GM19397 (cell line): ENCODE measurements around the gene FBN3.
"Not testable (repeated sequence)": the region's sequence is repeated elsewhere in the genome, so short reads cannot be mapped to it uniquely, and the experiment has no call there.

ENCODE experiments used
- ATAC-seq: cut with Tn5 transposase; IDR thresholded peaks from one replicate; pipeline ENCODE4 v1.9.1; 2021; ENCODE audit warnings: mild to moderate bottlenecking, moderate library complexity; ENCODE audit not compliant: unreplicated experiment

The FBN3 gene

DNA sequence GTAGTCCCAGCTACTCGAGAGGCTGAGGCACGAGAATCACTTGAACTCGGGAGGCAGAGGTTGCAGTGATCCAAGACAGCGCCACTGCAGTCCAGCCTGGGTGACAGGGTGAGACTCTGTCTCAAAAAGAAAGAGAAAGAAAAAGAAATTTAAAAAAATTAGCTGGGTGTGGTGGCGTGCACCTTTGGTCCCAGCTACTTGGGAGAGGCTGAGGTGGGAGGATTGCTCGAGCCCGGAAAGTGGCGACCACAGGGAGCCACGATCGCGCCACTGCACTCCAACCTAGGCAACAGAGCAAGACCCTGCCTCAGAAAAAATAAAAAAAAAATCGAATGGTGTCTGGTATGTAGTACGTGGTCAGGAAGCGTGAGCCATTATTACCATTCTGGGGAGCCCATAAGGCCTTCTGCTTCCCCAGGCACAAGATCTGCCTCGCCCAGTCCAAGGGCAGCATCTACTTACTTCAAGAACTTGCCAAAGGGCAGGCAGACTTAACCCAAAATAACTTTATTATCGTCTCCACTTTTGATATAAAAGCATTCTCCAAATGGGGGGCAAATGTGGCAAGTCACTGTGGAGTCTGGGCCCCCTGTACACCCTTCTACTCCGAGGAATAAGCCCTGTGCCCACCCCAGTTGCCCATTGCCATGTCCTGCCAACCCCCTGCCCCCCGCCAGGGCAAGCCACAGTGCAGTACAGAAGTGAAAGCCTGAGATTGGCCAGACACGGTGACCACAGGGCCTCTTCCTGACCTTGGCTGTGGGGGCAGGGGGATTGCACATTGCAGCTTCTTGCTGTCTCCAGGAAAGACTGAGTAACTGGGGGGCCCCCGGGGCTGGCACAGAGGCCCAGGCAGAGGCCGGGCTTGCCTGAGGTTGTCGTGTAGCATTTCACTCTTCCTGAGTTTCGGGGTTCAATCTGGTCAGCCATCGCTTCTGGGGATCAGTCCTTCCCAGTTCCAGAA lies 84.2 kb downstream of the FBN3 start:
- no peak for ATAC-seq

DNA sequence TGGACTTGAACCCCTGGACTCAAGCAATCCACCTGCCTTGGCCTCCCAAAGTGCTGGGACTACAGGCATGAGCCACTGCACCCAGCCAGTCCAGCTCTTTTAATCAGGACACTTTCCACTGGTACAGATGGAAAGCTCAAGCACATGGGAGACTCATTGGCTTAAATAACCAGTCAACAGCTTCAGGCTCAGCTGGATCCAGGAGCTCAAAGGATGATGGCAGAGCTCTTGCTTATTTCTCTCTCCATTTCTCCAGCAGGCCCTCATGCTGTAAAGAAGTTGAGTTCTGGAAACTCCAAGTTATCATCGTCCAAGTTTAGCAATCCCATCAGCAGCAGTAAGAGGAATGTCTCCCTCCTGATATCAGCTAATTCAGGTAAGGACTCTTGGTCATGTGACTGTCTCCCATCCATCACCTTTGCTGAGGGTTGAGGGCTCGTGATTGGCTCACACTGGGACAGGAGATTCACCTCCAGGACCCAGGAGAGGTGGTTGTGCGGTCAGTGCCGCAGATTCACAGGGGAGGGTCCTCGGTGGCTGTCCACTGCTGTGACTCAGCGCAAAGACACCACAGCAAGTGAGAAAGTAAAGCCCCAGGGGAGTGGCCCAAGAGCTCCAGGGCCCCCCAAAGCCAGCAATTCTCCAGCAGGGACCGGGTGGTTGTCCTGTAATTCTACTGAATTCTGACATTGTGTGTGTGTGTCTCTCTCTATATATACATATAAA lies 91.7 kb downstream of the FBN3 start:
- no peak for ATAC-seq

DNA sequence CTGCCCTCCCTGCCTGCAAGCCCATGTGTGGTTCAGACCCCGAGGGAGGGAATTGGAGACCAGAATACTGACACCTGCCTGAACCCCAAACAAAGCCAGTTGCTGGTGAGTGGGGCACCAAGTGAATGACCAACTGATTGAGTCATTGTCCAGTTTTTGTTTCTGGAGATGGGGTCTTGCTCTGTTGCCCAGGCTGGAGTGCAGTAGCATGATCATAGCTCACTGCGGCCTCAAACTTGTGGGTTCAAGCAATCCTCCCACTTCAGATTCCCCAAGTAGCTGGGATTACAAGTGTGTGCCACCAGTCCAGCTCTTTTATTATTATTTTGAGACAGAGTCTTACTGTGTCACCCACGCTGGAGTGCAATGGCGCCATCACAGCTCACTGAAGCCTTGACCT lies 92.9 kb downstream of the FBN3 start:
- ATAC-seq, result no peak

DNA sequence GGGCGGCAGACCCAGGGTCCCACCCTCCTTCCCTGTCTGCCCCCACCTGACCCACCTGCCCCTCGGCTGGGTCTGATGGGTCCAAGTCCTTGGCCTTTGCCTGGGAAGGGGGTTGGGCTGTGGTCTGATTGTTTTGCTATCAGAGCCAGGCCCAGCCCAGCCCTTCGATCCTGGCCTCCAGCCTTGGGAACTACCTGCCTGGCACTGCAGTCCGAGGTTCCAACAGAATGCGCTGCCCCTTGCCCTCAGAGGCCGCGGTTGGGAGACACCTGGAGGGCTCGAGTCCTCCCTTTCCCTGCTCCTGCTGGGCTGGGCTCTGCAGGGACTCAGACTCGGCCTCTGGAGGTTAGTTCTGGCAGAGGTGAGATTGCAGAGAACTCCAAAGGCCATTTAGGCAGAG lies 95.2 kb downstream of the FBN3 start:
- no peak for ATAC-seq

DNA sequence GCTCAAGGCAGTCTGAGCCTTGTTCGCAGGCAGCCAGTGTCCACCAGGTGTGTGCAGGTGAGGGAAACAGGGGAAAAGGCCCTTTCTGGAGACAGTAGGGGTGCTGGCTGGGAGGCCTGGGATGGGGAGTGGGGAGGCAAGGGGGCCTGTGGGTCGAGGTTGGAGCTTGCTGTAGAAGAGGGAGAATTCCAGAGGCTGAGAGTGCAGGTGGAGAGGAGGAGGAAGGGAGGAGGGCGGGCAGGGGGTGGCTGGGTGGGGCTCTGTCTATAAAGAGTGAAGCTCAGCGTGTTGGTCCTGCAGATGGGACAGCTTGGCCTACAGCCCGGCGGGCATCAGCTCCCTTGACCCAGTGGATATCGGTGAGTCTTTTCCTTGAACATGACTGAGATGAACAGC lies 96.9 kb downstream of the FBN3 start, which contains the start of gene CCL25:
TSS of gene CCL25 (plus strand) at position 297 of the 396 bp plus-strand sequence. CDS start 290 bp downstream, outside the sequence.
- ATAC-seq, result no peak

DNA sequence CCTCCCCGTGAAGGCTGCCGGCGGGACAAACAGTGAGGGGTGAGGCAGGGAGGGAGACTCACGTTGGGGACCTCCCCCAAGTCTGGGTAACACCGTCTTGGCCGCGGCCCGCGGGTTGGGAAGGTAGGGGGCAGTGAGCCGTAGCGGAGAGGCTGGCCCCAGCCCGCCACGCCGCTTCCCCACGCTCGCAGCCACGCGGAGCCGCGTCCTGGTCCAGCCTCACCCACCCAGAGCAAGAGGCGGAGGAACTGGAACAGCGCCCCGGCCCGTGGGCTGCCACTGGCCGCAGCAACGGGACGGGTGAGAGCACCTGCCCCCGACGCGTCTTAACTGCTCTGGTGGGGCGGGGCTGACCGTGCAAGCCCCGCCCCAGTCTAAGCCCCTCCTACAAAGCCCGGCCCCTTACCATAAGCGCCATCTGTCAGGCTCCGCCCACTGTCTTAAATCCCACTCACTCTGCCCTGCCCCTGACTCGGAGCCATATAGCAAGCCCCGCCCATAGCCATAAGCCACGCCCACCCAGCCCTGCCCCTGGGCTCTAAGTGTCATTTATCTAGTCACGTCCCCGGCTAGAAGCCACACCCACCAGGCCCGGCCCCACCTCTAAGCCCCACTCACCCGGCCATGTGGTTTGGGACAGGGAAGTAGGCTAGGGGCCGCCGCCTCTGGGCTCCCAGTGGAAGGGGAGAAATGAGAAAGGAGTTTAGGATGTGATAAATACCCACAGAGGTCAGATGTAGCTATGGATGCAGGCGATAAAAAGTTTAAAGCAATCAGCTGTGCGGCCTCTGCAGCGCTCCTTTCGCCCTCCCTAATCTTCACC lies 98.9 kb downstream of the FBN3 start:
- peak; percentile 68 for ATAC-seq

DNA sequence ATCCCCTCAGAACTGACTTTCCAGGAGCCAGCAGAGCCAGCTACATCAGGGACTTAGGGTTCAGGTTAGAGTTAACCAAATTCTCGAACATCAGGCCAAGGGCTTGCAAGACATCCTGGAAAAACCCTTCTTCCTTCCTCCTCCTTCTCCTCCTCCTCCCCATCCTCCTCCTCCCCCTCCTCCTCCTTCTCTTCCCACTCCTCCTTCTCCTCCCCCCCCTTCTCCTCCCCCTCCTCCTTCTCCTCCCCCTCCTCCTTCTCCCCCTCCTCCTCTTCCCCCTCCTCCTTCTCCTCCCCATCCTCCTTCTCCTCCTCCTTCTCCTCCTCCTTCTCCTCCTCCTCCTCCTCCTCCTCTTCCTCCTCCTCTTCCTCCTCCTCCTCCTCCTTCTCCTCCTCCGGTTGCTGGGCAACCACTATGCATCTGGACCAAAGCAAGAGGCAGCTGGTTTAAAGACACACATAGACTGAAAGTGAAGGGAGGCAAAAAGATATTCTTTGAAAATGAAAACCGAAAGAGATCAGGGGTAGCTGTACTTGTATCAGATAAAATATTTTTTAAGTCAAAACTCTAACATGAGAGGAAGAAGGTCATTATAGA lies 102.7 kb downstream of the FBN3 start:
- no peak for ATAC-seq

DNA sequence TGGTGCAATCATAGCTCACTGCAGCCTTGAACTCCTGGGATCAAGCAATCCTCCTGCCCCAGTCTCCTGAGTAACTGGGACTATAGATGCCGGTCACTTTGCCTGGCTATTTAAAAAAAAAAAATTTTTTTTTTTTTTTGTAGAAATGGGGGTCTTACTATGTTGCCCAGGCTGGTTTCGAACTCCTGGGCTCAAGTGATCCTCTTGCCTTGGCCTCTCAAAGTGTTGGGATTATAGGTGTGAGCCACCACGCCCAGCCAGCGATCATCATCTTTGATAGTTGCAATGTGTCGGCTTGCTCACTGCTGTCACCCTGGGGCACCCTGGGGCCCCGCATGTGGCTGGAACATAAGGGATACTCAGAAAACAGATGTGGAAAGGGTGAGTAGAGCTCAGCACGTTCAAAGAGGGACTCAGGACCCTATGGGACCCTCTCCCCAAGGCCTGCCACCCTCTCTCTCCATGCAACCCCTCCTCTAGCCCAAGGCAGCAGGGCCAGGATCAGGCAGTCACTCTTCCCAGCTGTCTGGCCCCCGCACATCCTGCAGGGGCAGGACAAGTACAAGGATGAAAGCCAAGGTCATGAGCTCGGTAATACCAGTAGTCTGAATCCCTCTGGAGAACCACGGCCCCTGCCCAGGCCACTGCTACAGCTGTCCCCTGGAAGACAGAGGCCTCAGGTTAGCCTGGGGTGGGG lies 103.4 kb downstream of the FBN3 start:
- ATAC-seq, result no peak

DNA sequence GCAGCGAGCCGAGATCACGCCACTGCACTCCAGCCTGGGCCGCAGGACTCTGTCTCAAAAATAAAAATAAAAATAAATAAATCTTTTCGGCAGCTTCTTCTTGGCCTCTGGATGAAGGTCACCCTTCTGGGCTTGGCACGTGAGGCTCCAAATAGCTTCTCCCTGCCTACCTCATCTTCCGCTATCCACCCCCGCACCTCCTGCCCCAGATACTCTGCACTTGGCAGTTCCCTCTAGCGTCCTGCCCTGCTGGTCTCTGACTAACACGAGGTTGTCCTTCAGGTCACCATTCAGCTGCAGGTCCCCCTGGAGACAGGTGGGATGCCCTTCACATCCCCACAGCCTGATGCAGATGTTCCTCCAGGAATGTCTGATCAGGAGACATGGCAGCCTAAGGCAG lies 105.4 kb downstream of the FBN3 start:
- ATAC-seq, result no peak

DNA sequence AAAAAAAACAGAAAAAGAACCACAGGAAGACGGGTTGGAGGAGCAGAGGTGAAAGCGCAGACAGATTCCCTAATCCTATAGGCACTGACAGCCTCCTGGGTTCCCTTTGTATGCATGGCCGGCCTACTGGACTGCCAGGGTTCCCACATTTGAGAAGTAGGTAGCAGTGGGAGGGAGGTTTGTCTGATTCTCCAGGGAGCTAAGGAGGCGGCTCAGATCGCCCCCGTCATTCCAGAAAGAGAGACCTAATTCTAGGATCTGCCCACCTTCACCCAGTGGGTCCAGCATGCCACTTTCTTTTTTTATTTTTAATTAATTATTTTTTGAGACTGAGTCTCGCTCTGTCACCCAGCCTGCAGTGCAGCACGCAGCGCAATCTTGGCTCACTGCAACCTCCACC lies 106.5 kb downstream of the FBN3 start:
- ATAC-seq, result no peak

DNA sequence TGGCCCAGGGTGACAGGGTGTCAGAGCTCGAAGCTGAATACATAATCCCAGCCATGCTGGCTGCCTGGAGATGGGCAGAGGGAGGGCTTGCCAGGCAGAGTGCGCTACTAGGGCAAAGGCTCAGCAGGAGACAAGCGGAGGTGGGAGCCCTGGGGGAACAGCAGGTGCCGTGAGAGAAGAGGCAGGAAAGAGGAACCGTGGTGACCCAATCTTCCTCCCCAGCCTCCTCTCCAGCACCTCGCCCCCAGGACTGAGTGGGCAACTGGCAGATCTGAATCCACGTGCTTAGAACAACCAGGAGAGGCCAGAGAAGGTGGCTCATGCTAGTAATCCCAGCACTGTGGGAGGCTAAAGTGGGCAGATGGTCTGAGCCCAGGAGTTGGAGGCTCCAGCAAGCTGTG lies 107.9 kb downstream of the FBN3 start:
- no peak for ATAC-seq

DNA sequence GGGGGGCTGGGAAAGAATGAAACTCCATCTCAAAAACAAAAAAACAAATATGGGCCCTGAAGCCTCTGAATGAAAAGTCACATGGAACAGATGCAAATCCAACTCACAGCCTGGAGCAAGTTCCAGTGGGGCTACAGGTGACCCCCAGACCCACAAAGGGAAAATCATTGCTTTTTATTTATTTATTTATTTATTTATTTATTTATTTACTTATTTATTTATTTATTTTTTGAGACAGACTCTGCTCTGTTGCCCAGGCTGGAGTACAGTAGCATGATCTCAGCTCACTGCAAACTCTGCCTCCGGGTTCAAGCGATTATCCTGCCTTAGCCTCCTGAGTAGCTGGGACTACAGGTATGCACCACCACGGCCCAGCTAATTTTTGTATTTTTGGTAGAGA lies 110.2 kb downstream of the FBN3 start:
- ATAC-seq, result no peak

DNA sequence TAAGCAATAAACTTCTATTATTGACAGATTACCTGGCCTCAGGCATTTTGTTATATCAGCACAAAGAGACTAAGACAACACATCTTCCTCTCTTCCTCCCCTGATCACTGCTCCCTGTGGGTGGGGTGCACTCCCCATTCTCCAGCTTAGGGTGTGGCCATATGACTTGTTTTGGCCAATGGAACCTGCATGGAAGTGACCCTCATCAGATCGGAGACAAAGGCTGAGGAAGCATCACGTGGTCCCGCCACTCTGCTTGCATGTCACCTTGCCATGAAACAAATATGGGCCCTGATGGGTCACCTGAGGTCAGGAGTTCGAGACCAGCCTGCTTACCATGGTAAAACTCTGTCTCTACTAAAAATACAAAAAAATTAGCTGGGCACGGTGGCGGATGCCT lies 110.6 kb downstream of the FBN3 start:
- ATAC-seq, result no peak

DNA sequence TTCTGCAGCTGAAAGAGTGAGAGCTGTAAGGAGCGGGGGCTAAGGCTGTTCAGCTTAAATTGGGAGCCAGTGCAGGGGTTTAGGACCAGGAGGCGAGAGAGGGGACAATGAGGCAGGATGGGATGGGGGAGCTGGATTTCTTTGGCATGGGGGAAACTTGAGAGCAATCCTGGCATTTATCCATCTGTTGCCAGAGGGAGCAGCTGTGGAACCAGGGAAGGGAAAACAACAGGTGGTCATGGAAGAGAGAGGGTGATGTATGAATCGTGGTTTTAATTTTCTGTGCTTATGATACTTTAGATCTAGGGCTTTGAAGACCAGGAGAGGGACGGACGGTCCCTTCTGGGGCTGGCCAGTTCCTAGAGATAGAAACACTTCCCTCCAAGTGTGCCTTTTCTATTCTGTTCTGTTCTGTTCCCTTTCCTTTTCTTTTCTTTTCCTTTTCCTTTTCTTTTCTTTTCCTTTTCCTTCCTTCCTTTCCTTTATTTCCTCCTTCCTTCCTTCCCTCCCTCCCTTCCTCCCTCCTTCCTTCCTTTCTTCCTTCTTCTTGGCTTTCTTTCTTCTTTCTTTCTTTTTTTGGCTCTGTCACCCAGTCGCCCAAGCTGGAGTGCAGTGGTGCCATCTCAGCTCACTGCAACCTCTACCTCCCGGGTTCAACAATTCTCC lies 112.8 kb downstream of the FBN3 start:
- no peak for ATAC-seq

DNA sequence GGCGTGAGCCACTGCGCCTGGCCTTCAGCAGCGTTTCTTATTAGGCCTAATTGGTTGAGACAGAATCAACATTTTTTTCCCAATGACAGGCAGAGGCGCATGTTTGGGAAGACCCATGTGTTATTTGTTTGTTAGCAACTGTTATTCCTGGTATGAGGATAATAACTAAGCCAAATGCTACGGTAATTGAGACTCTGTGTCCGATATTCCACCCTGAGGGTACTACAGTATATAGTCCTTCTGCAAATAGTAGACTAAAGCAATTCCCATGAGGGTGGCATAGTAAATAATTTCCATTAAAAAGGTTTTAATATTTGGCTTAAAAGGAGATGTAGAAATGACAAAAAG lies 115.2 kb downstream of the FBN3 start:
- no peak for ATAC-seq

DNA sequence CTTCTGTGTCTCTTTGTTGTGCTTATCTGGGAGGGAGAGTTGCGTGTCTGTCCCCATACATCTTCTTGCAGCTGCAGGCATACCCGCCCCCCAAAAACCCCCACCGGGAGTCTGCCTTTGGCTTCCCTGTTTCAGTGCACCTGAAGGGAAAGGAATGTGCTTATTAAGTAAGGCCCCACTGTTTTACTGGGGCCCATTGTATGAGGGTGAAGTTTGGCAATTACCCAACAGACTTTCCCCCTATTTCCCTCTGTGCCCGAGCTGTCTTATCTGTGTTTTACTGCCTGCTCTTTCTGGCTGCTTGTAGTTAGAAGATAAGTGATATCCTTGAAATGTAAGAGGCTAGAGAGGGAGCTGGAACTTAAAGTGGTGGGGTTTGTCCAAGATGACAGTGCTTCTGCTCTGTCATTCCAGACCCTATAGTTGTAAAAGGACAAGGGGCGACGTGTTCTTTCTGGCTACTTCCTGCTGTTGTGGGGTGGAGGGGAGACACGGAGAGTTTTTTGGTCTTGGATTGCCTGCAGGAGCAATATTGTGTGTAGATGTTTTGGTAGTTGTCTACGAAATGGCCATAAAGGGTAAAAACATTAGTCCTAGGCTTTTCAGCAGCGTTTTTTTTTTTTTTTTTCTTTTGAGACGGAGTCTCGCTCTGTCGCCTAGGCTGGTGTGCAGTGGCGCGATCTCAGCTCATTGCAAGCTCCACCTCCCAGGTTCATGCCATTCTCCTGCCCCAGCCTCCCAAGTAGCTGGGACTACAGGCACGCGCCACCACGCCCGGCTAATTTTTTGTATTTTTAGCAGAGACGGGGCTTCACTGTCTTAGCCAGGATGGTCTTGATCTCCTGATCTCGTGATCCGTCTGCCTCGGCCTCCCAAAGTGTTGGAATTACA lies 115.9 kb downstream of the FBN3 start:
- ATAC-seq, result not testable (repeated sequence)

DNA sequence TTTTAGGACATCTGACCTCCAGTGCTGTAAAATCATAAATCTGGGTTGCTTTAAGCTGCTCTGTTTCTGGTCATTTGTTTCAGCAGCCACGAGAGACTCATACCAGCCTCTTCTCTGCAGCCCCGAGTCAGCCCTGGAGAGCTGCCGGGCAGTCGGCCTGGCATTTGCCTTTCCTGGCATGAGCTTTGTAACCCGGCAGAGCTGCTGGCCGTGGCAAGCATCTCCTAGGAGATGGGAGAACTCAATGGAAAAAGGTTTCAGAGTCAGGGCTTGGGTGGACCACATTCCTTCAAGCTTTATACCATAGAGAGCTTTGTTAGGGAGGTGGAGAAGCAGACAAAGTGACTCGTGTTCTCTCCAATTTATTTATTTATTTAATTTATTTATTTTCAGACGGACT lies 118.4 kb downstream of the FBN3 start:
- no peak for ATAC-seq

DNA sequence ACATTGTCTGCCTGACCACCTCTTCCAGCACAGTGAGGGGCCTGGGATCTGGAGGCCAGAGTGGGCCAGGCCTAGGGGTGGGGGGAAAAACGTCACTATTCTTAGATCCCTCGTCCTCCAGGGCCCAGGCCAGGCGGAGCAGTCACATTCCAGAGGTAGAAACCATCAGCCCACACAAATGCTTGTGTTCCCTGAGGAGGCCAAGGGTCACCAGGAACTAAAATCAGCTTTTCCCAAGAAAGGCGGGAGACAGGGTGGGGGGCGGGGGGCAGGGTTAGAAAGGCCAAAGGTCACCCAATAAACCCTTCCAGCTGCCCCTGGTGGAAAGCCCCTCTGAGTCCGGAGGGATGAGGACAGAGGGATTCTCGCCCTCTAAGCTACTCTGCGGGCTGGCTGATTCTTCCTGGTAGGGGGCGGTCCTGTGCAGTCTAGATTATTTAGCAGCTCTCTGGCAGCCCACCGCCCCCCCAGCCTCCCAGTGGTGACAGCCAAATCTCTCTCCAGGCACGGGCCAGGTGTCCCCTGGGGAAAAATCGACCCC lies 120.4 kb downstream of the FBN3 start:
- no peak for ATAC-seq
